ENCODE measurements around the gene HIRA.

Gene HIRA

DNA sequence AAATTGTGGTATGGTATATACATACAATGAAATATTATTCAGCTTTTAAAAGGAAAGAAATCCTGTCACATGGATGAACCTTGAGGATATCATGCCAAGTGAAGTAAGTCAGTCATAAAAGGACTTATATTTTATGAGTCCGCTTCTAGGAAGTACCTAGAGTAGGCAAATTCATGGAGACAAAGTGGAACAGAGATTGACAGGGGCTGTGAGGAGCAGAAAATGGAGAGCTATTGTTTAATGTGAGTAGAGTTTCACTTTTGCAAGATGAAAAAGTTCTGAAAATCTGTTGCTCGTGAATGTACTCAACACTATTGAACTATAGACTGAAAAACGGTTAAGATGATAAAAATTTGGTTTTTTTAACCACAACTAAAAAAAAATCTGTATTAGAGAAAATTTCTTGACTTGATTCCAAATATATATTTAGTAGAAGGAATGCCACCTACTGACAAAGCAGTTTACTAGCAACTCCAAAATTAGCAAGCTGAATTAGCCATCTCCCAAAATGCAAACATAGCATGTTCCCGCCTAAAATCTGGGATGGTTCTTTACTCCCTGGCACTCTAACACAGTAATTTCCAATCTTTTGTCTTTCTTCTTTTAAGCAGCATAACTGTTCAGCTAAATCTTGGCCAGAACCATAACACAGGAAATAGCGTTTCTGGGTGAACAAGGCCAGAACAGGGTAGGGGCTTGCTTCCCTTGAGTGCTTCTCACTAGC is 46.0 kb upstream of the HIRA start:
- Histone ChIP-seq H3K36me3 (ENCODE audit: low read length) (no peaks in the 10 kb centered on the region), H2AFZ (ENCODE audit: low read depth, low read length, severe bottlenecking) (no peak overlapping the region), H3K9me3 (ENCODE audit: insufficient read depth, low read length) (no peaks in the 10 kb centered on the region), H4K20me1 (ENCODE audit: low read depth, low read length) (no peaks in the 10 kb centered on the region), H3K27ac (ENCODE audit: low read depth, low read length) (peak overlapping the region; percentile 36; the same call in 1 of the 2 replicates), H3K27me3 (ENCODE audit: low read length) (no peaks in the 10 kb centered on the region), H3K9me2 (replicated peaks; ENCODE audit: insufficient read depth, low read length) (no peaks in the 10 kb centered on the region), H3K4me2 (ENCODE audit: low read depth, low read length, poor library complexity, severe bottlenecking) (peak overlapping the region; percentile 98), H3K4me3 (ENCODE audit: insufficient read depth, low read length, poor library complexity, severe bottlenecking) (peak overlapping the region; percentile 84), H3F3A (ENCODE audit: insufficient read depth) (no peaks in the 10 kb centered on the region), H3K79me2 (ENCODE audit: insufficient read depth, low read length) (peaks cover 41% of the 10 kb centered on the region), H3K9ac (ENCODE audit: low read length) (peak overlapping the region; percentile 85)
- TF ChIP-seq EZH2phosphoT487 (conservative IDR thresholded peaks at IDR 0.05; ENCODE audit: low read length): no peak

GRCh38 chr22:19476023-19476422 is 44.5 kb upstream of the HIRA start:
- Histone ChIP-seq H3K79me2 (ENCODE audit: insufficient read depth, low read length) (peaks cover 40% of the 10 kb centered on the region), H3K4me2 (ENCODE audit: low read depth, low read length, poor library complexity, severe bottlenecking) (no peak overlapping the region)

GRCh38 chr22:19473578-19473977 is 42.0 kb upstream of the HIRA start:
- H3K27ac ChIP-seq (ENCODE audit: low read depth, low read length): no peak overlapping the region
- H3K79me2 ChIP-seq (ENCODE audit: insufficient read depth, low read length): peaks cover 26% of the 10 kb centered on the region
- no peak overlapping the region for H2AFZ ChIP-seq (ENCODE audit: low read depth, low read length, severe bottlenecking)
- no peak overlapping the region for H3K9ac ChIP-seq (ENCODE audit: low read length)
- H3K36me3 ChIP-seq (ENCODE audit: low read length): no peaks in the 10 kb centered on the region
- no peaks in the 10 kb centered on the region for H3K27me3 ChIP-seq (ENCODE audit: low read length)
- H3K9me3 ChIP-seq (ENCODE audit: insufficient read depth, low read length): no peaks in the 10 kb centered on the region
- H4K20me1 ChIP-seq (ENCODE audit: low read depth, low read length): no peaks in the 10 kb centered on the region
- H3F3A ChIP-seq (ENCODE audit: insufficient read depth): no peaks in the 10 kb centered on the region
- no peak overlapping the region for H3K4me3 ChIP-seq (ENCODE audit: insufficient read depth, low read length, poor library complexity, severe bottlenecking)
- no peak overlapping the region for H3K4me2 ChIP-seq (ENCODE audit: low read depth, low read length, poor library complexity, severe bottlenecking)
- TF ChIP-seq, protein P1, sequence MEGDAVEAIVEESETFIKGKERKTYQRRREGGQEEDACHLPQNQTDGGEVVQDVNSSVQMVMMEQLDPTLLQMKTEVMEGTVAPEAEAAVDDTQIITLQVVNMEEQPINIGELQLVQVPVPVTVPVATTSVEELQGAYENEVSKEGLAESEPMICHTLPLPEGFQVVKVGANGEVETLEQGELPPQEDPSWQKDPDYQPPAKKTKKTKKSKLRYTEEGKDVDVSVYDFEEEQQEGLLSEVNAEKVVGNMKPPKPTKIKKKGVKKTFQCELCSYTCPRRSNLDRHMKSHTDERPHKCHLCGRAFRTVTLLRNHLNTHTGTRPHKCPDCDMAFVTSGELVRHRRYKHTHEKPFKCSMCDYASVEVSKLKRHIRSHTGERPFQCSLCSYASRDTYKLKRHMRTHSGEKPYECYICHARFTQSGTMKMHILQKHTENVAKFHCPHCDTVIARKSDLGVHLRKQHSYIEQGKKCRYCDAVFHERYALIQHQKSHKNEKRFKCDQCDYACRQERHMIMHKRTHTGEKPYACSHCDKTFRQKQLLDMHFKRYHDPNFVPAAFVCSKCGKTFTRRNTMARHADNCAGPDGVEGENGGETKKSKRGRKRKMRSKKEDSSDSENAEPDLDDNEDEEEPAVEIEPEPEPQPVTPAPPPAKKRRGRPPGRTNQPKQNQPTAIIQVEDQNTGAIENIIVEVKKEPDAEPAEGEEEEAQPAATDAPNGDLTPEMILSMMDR (IDR thresholded peaks at IDR 0.05; ENCODE audit: insufficient read depth, low read length, poor library complexity, severe bottlenecking): no peak
- TF ChIP-seq EZH2phosphoT487 (conservative IDR thresholded peaks at IDR 0.05; ENCODE audit: low read length): no peak
- H3K9me2 ChIP-seq (replicated peaks; ENCODE audit: insufficient read depth, low read length): no peaks in the 10 kb centered on the region

More at GRCh38 chr22:19476023-19476422, 44.5 kb upstream of the HIRA start:
- no peaks in the 10 kb centered on the region for H3K27me3 ChIP-seq (ENCODE audit: low read length)
- no peaks in the 10 kb centered on the region for H3K9me3 ChIP-seq (ENCODE audit: insufficient read depth, low read length)
- H3K36me3 ChIP-seq (ENCODE audit: low read length): no peaks in the 10 kb centered on the region
- H3K9me2 ChIP-seq (replicated peaks; ENCODE audit: insufficient read depth, low read length): no peaks in the 10 kb centered on the region
- no peak overlapping the region for H3K27ac ChIP-seq (ENCODE audit: low read depth, low read length)
- no peak overlapping the region for H3K4me3 ChIP-seq (ENCODE audit: insufficient read depth, low read length, poor library complexity, severe bottlenecking)
- no peak overlapping the region for H3K9ac ChIP-seq (ENCODE audit: low read length)
- no peaks in the 10 kb centered on the region for H4K20me1 ChIP-seq (ENCODE audit: low read depth, low read length)
- H2AFZ ChIP-seq (ENCODE audit: low read depth, low read length, severe bottlenecking): no peak overlapping the region
- TF ChIP-seq, protein P1 (IDR thresholded peaks at IDR 0.05; ENCODE audit: insufficient read depth, low read length, poor library complexity, severe bottlenecking): no peak
- TF ChIP-seq EZH2phosphoT487 (conservative IDR thresholded peaks at IDR 0.05; ENCODE audit: low read length): no peak
- no peaks in the 10 kb centered on the region for H3F3A ChIP-seq (ENCODE audit: insufficient read depth)

- Histone ChIP-seq H3K27me3 (ENCODE audit: low read length) (no peaks in the 10 kb centered on the region), H3K27ac (ENCODE audit: low read depth, low read length) (no peak overlapping the region), H2AFZ (ENCODE audit: low read depth, low read length, severe bottlenecking) (no peak overlapping the region), H3K36me3 (ENCODE audit: low read length) (no peaks in the 10 kb centered on the region), H3K9me3 (ENCODE audit: insufficient read depth, low read length) (no peaks in the 10 kb centered on the region), H3K4me3 (ENCODE audit: insufficient read depth, low read length, poor library complexity, severe bottlenecking) (no peak overlapping the region), H3K79me2 (ENCODE audit: insufficient read depth, low read length) (peaks cover 13% of the 10 kb centered on the region), H3F3A (ENCODE audit: insufficient read depth) (no peaks in the 10 kb centered on the region), H3K9ac (ENCODE audit: low read length) (no peak overlapping the region), H4K20me1 (ENCODE audit: low read depth, low read length) (no peaks in the 10 kb centered on the region), H3K9me2 (replicated peaks; ENCODE audit: insufficient read depth, low read length) (no peaks in the 10 kb centered on the region), H3K4me2 (ENCODE audit: low read depth, low read length, poor library complexity, severe bottlenecking) (no peak overlapping the region)
- TF ChIP-seq, protein P1 (IDR thresholded peaks at IDR 0.05; ENCODE audit: insufficient read depth, low read length, poor library complexity, severe bottlenecking): no peak
- no peak for TF ChIP-seq EZH2phosphoT487 (conservative IDR thresholded peaks at IDR 0.05; ENCODE audit: low read length)
Measured at GRCh38 chr22:19472233-19472632, 40.7 kb upstream of the HIRA start.
